OCI-LY1 (cell line): ENCODE measurements around the gene MGAT5B.

ENCODE experiments used
- EZH2 ChIP-seq: fragments of 200-600 bp; sonication (generic), shearing (Covaris generic); IDR thresholded peaks from 2 replicates; pipeline ENCODE4 v1.8.0; 2017; ENCODE audit warnings: borderline replicate concordance, mixed run types, mild to moderate bottlenecking, antibody characterized with exemption, low read length, moderate library complexity, mixed read lengths
- TF ChIP-seq, protein P1 (sequence below): fragments of 200-600 bp; sonication (generic), shearing (Covaris generic); IDR thresholded peaks from 2 replicates; pipeline ENCODE4 v1.5.1; 2017; ENCODE audit warnings: mild to moderate bottlenecking, antibody characterized with exemption, low read length, moderate library complexity, mixed read lengths

DNA sequence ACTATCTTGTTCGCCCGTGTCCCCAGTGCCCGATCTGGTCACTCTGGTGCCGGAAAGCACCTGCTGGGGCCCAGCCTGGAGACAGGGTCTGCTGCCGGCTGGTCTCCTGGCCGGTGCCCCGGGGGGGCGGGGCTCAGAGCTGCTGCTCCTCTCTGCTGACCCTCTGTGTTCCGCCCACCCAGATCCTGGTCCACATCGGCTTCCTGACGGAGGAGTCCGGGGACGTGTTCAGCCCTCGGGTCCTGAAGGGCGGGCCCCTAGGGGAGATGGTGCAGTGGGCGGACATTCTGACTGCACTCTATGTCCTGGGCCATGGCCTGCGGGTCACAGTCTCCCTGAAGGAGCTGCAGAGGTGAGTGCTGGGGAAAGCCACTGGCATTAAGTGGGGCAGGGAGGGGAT is 37.6 kb downstream of the MGAT5B start:
- TF ChIP-seq, protein P1, sequence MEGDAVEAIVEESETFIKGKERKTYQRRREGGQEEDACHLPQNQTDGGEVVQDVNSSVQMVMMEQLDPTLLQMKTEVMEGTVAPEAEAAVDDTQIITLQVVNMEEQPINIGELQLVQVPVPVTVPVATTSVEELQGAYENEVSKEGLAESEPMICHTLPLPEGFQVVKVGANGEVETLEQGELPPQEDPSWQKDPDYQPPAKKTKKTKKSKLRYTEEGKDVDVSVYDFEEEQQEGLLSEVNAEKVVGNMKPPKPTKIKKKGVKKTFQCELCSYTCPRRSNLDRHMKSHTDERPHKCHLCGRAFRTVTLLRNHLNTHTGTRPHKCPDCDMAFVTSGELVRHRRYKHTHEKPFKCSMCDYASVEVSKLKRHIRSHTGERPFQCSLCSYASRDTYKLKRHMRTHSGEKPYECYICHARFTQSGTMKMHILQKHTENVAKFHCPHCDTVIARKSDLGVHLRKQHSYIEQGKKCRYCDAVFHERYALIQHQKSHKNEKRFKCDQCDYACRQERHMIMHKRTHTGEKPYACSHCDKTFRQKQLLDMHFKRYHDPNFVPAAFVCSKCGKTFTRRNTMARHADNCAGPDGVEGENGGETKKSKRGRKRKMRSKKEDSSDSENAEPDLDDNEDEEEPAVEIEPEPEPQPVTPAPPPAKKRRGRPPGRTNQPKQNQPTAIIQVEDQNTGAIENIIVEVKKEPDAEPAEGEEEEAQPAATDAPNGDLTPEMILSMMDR: no peak
- no peak for TF ChIP-seq EZH2
